ENCODE measurements around the gene FIS1. TPM values are rescaled to one million over a fixed set of nuclear protein-coding genes. Genes with fewer than 3 reads are reported as not detected.
"Not testable (repeated sequence)": the region's sequence is repeated elsewhere in the genome, so short reads cannot be mapped to it uniquely, and the experiment has no call there.

Gene FIS1
- total RNA-seq, 1 experiment from 2014 or later, result 200 TPM

DNA sequence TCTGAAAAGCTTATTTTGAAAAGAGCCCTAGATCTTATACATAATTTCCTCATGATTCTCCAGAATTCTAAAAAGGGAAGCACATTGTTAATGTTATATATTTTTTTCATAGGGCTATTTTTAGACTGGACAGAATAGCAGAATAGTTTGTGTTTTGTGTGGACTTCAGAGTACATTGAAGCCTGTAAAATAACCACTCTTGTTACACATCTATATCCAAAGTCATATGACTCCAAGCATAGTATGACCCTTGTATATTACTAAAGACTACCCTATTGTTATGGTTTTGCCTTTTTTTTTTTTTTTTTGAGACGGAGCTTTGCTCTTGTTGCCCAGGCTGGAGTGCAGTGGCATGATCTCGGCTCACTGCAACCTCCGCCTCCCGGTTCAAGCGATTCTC, 26.1 kb upstream of the FIS1 start:
- H3F3A ChIP-seq (ENCODE audit: insufficient read depth, low read depth), result no peaks in the 10 kb centered on the region

DNA sequence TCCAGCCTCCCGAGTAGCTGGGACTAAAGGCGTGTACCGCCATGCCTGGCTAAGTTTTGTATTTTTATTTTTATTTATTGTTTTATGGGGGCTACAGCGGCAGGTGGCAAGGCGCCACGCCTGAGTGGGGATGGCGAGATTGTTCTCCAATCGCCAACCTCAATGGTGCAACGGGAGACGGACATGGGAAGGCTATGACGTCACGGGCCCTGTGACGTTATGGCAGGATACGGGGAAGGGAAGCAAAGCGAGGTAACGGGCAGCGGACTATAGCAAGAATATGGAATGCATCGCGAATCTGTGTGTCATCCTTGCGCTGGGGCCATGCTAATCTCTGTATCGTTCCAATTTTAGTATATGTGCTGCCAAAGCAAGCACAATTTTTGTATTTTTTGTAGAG, 24.8 kb upstream of the FIS1 start:
- H4K20me1 ChIP-seq (ENCODE audit: insufficient read depth), result no peaks in the 10 kb centered on the region
- no peaks in the 10 kb centered on the region for H3K79me2 ChIP-seq (ENCODE audit: low read depth)
- ChIA-PET CTCF (no interaction called here), POLR2A (ENCODE audit: unreplicated experiment) (no interaction called here)
- no TSS peak for BruUV-seq (replicated peaks)
- peaks cover 27% of the 10 kb centered on the region for H3K27me3 ChIP-seq (ENCODE audit: insufficient read depth, low read depth)
- H2AFZ ChIP-seq, result no peak overlapping the region
- DNase-seq, result no peak
- no peak overlapping the region for H3K27ac ChIP-seq
- intact Hi-C loops (cut with micrococcal nuclease; ENCODE audit: unreplicated experiment), result no loop called here
- no peaks in the 10 kb centered on the region for H3K9me2 ChIP-seq (ENCODE audit: insufficient read depth)
- H3K9me3 ChIP-seq (ENCODE audit: insufficient read depth, low read depth), result no peaks in the 10 kb centered on the region
- no peaks in the 10 kb centered on the region for H3F3A ChIP-seq (ENCODE audit: insufficient read depth, low read depth)
- no peak overlapping the region for H3K4me3 ChIP-seq
- no peaks in the 10 kb centered on the region for H3K4me1 ChIP-seq (replicated peaks; ENCODE audit: insufficient read depth)
- no peak for TF ChIP-seq EZH2 (IDR thresholded peaks at IDR 0.05; ENCODE audit: low read depth)
- TF ChIP-seq, protein P1, sequence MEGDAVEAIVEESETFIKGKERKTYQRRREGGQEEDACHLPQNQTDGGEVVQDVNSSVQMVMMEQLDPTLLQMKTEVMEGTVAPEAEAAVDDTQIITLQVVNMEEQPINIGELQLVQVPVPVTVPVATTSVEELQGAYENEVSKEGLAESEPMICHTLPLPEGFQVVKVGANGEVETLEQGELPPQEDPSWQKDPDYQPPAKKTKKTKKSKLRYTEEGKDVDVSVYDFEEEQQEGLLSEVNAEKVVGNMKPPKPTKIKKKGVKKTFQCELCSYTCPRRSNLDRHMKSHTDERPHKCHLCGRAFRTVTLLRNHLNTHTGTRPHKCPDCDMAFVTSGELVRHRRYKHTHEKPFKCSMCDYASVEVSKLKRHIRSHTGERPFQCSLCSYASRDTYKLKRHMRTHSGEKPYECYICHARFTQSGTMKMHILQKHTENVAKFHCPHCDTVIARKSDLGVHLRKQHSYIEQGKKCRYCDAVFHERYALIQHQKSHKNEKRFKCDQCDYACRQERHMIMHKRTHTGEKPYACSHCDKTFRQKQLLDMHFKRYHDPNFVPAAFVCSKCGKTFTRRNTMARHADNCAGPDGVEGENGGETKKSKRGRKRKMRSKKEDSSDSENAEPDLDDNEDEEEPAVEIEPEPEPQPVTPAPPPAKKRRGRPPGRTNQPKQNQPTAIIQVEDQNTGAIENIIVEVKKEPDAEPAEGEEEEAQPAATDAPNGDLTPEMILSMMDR (conservative IDR thresholded peaks at IDR 0.05), result no peak
- H3K36me3 ChIP-seq (ENCODE audit: low read depth), result no peaks in the 10 kb centered on the region
- H3K4me2 ChIP-seq, result no peak overlapping the region

More for the DNA sequence above, 26.1 kb upstream of the FIS1 start:
- Histone ChIP-seq H3K9me2 (ENCODE audit: insufficient read depth) (no peaks in the 10 kb centered on the region), H3K9me3 (ENCODE audit: insufficient read depth, low read depth) (no peaks in the 10 kb centered on the region), H3K27ac (no peak overlapping the region), H3K4me3 (no peak overlapping the region), H4K20me1 (ENCODE audit: insufficient read depth) (no peaks in the 10 kb centered on the region), H3K27me3 (ENCODE audit: insufficient read depth, low read depth) (peaks cover 36% of the 10 kb centered on the region), H3K36me3 (ENCODE audit: low read depth) (no peaks in the 10 kb centered on the region), H3K4me1 (replicated peaks; ENCODE audit: insufficient read depth) (no peaks in the 10 kb centered on the region), H3K4me2 (no peak overlapping the region), H2AFZ (no peak overlapping the region), H3K79me2 (ENCODE audit: low read depth) (no peaks in the 10 kb centered on the region)
- CTCF ChIA-PET, result no interaction called here
- no TSS peak for BruUV-seq (replicated peaks)
- POLR2A ChIA-PET (ENCODE audit: unreplicated experiment), result no interaction called here
- TF ChIP-seq EZH2 (IDR thresholded peaks at IDR 0.05; ENCODE audit: low read depth), result no peak
- TF ChIP-seq, protein P1 (conservative IDR thresholded peaks at IDR 0.05), result no peak
- no peak for DNase-seq
- intact Hi-C loops (cut with micrococcal nuclease; ENCODE audit: unreplicated experiment), result no loop called here

DNA sequence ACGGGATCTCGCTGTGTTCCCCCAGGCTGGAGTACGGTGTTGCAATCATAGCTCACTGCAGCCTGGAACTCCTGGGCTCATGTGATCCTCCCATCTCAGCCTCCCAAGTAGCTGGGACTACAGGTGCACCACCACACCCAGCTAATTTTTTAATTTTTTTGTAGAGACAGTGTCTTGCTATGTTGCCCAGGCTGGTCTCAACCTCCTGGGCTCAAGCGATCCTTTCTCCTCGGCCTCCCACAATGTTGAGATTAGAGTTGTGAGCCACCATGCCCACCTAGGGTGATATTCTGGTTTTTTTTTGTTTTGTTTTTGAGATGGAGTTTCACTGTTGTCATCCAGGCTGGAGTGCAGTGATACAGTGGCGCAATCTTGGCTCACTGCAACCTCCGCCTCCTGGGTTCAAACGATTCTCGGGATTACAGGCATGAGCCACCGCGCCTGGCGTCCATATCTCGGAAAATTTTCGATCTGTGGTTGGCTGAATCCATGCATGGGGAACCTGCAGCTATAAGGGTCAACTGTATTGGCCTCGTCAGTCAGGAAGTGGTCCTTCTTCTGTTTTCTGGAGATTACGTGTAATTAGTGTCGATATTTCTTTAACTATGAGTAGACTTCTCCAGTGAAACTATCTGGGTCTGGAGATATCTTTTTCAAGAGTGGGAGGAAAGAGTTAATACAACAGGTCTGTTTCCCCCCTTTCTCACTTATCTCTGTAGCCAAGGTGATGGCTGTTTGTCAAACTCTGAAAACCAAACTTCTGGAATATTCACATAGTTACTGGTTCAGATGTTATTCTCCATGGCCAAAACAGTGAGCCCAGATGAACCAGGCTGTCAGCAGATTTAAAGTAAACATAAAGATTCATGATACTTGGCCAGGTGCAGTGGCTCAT, 21.0 kb upstream of the FIS1 start:
- Histone ChIP-seq H3K27ac (no peak overlapping the region), H3K4me3 (no peak overlapping the region), H3K27me3 (ENCODE audit: insufficient read depth, low read depth) (0 out of 2 replicates have a peak, but pooled peaks cover 3% of the 10 kb centered on the region), H3K4me2 (no peak overlapping the region), H3K79me2 (ENCODE audit: low read depth) (no peaks in the 10 kb centered on the region), H3K4me1 (replicated peaks; ENCODE audit: insufficient read depth) (no peaks in the 10 kb centered on the region), H3K36me3 (ENCODE audit: low read depth) (no peaks in the 10 kb centered on the region), H3F3A (ENCODE audit: insufficient read depth, low read depth) (no peaks in the 10 kb centered on the region), H2AFZ (no peak overlapping the region), H3K9me3 (ENCODE audit: insufficient read depth, low read depth) (no peaks in the 10 kb centered on the region), H3K9me2 (ENCODE audit: insufficient read depth) (no peaks in the 10 kb centered on the region), H4K20me1 (ENCODE audit: insufficient read depth) (no peaks in the 10 kb centered on the region)
- intact Hi-C loops (cut with micrococcal nuclease; ENCODE audit: unreplicated experiment), result no loop called here
- DNase-seq, result no peak
- BruUV-seq (replicated peaks), result no TSS peak
- ChIA-PET POLR2A (ENCODE audit: unreplicated experiment) (no interaction called here), CTCF (no interaction called here)
- no peak for TF ChIP-seq EZH2 (IDR thresholded peaks at IDR 0.05; ENCODE audit: low read depth)
- TF ChIP-seq, protein P1 (conservative IDR thresholded peaks at IDR 0.05), result no peak

DNA sequence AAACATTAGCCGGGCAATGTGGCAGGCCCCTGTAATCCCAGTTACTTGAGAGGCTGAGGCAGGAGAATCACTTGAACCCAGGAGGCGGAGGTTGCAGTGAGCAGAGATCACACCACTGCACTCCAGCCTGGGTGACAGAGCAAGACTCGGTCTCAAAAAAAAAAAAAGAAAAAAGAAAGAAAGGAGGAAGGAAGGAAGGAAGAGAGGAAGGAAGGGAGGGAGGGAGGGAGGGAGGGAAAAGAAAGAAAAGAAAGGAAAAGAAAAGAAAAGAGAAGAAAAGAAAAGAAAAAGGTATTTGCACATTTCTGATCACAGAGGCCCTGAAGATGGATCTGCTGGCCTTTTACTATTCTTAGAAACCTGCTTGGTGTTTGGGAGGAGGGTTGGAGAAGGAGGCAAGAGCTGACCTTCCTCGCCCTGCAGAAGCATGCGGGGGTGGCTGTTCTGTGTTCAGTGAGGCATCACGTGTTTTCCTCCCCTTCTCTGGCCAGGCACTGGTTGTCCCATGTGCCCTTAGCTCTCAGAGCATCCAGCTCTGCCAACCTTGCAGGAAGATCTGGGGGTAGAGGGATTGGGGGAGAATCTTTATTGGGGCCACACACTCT, 19.3 kb upstream of the FIS1 start:
- H3K9me3 ChIP-seq (ENCODE audit: insufficient read depth, low read depth); DNase-seq; H3K4me2 ChIP-seq; H3K27me3 ChIP-seq (ENCODE audit: insufficient read depth, low read depth); H2AFZ ChIP-seq; BruUV-seq (replicated peaks); H4K20me1 ChIP-seq (ENCODE audit: insufficient read depth); H3K79me2 ChIP-seq (ENCODE audit: low read depth); H3K4me1 ChIP-seq (replicated peaks; ENCODE audit: insufficient read depth); H3K27ac ChIP-seq; H3F3A ChIP-seq (ENCODE audit: insufficient read depth, low read depth); H3K36me3 ChIP-seq (ENCODE audit: low read depth); H3K4me3 ChIP-seq; intact Hi-C loops (cut with micrococcal nuclease; ENCODE audit: unreplicated experiment); H3K9me2 ChIP-seq (ENCODE audit: insufficient read depth): not testable (repeated sequence)
- POLR2A ChIA-PET (ENCODE audit: unreplicated experiment), result interaction anchor here (0.6 kb wide), 1 partner anchor 463 kb away, joined by 3 read pairs; no protein-coding TSS in a partner anchor
- CTCF ChIA-PET, result interaction anchor here (0.7 kb wide), 1 partner anchor 161 kb away, joined by 4 read pairs; no protein-coding TSS in a partner anchor

Measured in PC-9 (cell line).